ENCODE measurements around the gene MGAT4C. TPM values are rescaled to one million over a fixed set of nuclear protein-coding genes. Genes with fewer than 3 reads are reported as not detected.

Gene MGAT4C
- total RNA-seq, 2 donors from 2014 or later = 0.14 to 0.28 TPM

DNA sequence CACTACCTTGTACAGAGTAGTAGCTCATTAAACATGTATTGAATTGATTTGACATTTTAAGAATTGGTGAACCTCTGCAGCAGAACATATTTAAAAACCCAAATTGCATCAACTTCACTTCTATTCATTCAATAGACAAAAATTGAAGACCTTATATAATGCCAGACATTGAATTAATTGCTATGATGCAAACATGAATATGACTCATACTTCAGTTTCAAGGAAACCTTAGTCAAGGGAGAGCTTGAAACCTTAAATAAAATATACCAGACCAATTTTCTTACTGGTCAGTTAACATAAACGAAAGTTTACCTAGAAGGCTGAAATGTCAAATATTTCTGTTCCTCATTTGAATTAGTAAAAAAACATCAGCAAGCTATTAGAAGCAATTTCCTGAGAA is 5.0 kb upstream of the MGAT4C start:
- no peak overlapping the region for H3K27ac ChIP-seq
- H3K4me3 ChIP-seq = no peak overlapping the region
- H3K4me1 ChIP-seq (ENCODE audit: control insufficient read depth in 1 of 2, low read depth in 2 of 2) = peaks cover 0 to 12% of the 10 kb centered on the region in 2 donors
- TF ChIP-seq, protein P1, sequence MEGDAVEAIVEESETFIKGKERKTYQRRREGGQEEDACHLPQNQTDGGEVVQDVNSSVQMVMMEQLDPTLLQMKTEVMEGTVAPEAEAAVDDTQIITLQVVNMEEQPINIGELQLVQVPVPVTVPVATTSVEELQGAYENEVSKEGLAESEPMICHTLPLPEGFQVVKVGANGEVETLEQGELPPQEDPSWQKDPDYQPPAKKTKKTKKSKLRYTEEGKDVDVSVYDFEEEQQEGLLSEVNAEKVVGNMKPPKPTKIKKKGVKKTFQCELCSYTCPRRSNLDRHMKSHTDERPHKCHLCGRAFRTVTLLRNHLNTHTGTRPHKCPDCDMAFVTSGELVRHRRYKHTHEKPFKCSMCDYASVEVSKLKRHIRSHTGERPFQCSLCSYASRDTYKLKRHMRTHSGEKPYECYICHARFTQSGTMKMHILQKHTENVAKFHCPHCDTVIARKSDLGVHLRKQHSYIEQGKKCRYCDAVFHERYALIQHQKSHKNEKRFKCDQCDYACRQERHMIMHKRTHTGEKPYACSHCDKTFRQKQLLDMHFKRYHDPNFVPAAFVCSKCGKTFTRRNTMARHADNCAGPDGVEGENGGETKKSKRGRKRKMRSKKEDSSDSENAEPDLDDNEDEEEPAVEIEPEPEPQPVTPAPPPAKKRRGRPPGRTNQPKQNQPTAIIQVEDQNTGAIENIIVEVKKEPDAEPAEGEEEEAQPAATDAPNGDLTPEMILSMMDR (IDR thresholded peaks at IDR 0.05) = no peak
- no peaks in the 10 kb centered on the region for H3K27me3 ChIP-seq (replicated peaks; ENCODE audit: insufficient read depth)
- DNase-seq (ENCODE audit: low spot score) (no peak), ATAC-seq (ENCODE audit: insufficient number of reproducible peaks, low FRiP score, low read depth) (no peak)
- H3K36me3 ChIP-seq = no peaks in the 10 kb centered on the region
- no peaks in the 10 kb centered on the region for H3K9me3 ChIP-seq

DNA sequence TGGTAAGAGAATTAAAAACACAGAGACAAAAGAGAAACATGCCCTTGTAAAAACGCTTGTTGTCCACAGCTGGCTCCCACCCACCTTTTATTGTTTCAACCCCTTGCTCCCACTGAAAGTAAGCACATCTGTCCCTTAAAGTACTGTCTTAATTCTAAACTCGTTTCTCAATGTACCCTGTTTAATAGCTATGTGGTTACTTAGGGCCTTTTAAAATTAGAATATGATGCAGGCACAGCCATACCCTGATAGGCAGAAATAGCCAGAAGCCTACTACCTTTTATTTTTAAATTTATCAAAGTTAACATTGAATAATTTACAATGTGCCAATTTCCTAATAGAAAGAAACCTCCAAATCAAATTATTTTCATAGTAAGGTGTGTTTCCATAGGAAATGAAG is 4.0 kb upstream of the MGAT4C start:
- Histone ChIP-seq H3K9me3 (no peaks in the 10 kb centered on the region), H3K27me3 (replicated peaks; ENCODE audit: insufficient read depth) (no peaks in the 10 kb centered on the region), H3K27ac (no peak overlapping the region), H3K36me3 (no peaks in the 10 kb centered on the region), H3K4me3 (no peak overlapping the region), H3K4me1 (ENCODE audit: control insufficient read depth in 1 of 2, low read depth in 2 of 2) (peaks cover 0 to 12% of the 10 kb centered on the region in 2 donors)
- ATAC-seq (ENCODE audit: insufficient number of reproducible peaks, low FRiP score, low read depth) (no peak), DNase-seq (ENCODE audit: low spot score) (no peak)
- TF ChIP-seq, protein P1 (IDR thresholded peaks at IDR 0.05) = no peak

DNA sequence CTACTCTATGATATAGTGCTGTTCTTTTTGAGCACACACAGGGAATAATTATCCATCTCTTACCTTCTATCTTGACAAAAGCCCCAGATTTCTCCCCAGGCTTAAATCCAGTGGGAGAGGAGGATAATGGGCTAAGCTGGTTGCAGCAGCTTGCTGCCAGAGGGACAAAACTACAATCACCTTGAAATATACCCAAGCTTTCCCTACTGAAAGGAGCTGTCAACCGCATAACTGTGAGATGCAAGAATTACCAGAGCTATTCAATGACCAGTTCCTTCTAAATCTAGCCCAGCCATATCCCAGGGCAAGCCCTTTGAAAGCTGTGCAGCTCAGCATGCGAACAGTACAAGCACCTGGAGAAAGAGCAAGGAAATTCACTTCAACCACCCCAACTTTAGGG is 943 bp upstream of the MGAT4C start:
- Histone ChIP-seq H3K4me3 (no peak overlapping the region), H3K27me3 (replicated peaks; ENCODE audit: insufficient read depth) (no peaks in the 10 kb centered on the region), H3K4me1 (ENCODE audit: control insufficient read depth in 1 of 2, low read depth in 2 of 2) (no peaks in the 10 kb centered on the region), H3K36me3 (no peaks in the 10 kb centered on the region), H3K9me3 (no peaks in the 10 kb centered on the region), H3K27ac (no peak overlapping the region)
- TF ChIP-seq, protein P1 (IDR thresholded peaks at IDR 0.05) = no peak
- no peak for DNase-seq (ENCODE audit: low spot score)
- ATAC-seq (ENCODE audit: insufficient number of reproducible peaks, low FRiP score, low read depth) = no peak

DNA sequence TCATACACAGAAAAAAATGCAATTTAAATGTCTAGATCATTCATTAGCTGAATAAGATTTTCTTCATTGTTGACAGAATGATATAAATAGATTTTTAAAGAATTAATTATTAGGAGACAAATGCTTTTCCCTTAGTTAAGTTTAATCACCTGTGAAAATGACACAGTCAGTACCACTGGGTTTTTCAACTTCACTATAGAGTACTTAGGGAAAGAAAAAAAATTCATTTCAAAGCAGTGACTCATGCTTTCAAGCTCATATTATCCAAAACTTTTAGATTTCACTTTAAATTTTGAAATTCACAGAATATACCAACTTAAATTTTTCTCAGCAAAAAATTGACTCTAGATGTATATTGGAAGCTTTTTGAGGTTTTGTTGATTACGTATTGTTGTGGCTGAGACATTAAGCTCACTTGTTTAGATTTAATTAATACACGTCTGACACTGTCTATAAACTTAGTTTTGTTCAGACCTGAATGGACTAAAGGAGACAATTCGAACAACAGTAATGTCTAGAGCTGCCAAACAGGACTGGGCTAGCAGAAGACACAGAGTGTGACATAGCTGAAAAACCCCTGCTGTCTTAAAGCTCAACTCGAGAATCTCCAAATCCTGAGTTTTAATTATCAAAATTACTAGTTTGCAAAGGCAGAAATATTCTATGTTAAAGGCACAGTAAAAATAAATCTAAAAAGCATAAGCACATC is 1.6 kb downstream of the MGAT4C start:
- Histone ChIP-seq H3K4me1 (ENCODE audit: control insufficient read depth in 1 of 2, low read depth in 2 of 2) (no peaks in the 10 kb centered on the region), H3K36me3 (no peaks in the 10 kb centered on the region), H3K27me3 (replicated peaks; ENCODE audit: insufficient read depth) (no peaks in the 10 kb centered on the region), H3K27ac (no peak overlapping the region), H3K9me3 (no peaks in the 10 kb centered on the region), H3K4me3 (no peak overlapping the region)
- DNase-seq (ENCODE audit: low spot score) (no peak), ATAC-seq (ENCODE audit: insufficient number of reproducible peaks, low FRiP score, low read depth) (no peak)
- TF ChIP-seq, protein P1 (IDR thresholded peaks at IDR 0.05) = no peak

DNA sequence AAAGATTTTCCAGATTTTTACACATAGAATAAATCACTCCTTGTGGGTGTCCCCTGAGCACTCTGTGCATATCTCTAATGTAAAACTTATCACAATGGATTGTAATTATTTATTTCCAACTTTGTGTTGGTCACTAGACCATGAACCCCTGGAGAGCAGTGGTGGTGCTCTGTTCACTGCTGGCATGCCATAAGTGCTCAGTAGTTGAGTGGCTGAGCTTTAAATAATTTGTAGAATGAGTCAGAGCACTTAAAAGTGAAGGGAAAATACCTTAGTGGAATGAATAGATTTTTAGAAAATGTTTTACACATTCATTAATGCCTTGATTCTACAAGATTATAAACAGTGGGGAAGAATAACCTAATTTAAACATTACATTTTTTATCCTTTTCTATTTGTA is 6.3 kb downstream of the MGAT4C start:
- Histone ChIP-seq H3K36me3 (no peaks in the 10 kb centered on the region), H3K27ac (no peak overlapping the region), H3K4me1 (ENCODE audit: control insufficient read depth in 1 of 2, low read depth in 2 of 2) (no peaks in the 10 kb centered on the region), H3K9me3 (no peaks in the 10 kb centered on the region), H3K4me3 (no peak overlapping the region), H3K27me3 (replicated peaks; ENCODE audit: insufficient read depth) (no peaks in the 10 kb centered on the region)
- ATAC-seq (ENCODE audit: insufficient number of reproducible peaks, low FRiP score, low read depth) (no peak), DNase-seq (ENCODE audit: low spot score) (no peak)
- TF ChIP-seq, protein P1 (IDR thresholded peaks at IDR 0.05) = no peak
